C4-2B (cell line): ENCODE measurements around the gene SMOC2.

Experiments
- CTCF ChIP-seq: fragments of 450-650 bp; conservative IDR thresholded peaks from 2 replicates; pipeline ENCODE4 v1.5.1; 2017; ENCODE audit warnings: mild to moderate bottlenecking
- ZFX ChIP-seq: fragments of 450-650 bp; IDR thresholded peaks from 2 replicates; pipeline ENCODE4 v1.6.1; 2017

GRCh38 chr6:168495636-168496035, 54.7 kb downstream of the SMOC2 start:
- TF ChIP-seq CTCF: no peak
- TF ChIP-seq ZFX: no peak
